K562 (cell line): ENCODE measurements around the gene IBA57. TPM values are rescaled to one million over a fixed set of nuclear protein-coding genes. Genes with fewer than 3 reads are reported as not detected.

ENCODE experiments used
- HMG20A ChIP-seq: fragments of 450-650 bp; formaldehyde crosslinking; conservative IDR thresholded peaks from 2 replicates; pipeline ENCODE4 v1.4.0; 2020; ENCODE audit warnings: mild to moderate bottlenecking, mixed read lengths
- HNRNPH1 ChIP-seq: fragments of 200-400 bp; formaldehyde crosslinking; optimal IDR thresholded peaks from 2 replicates; pipeline ENCODE3; 2017; ENCODE audit warnings: low read depth, mild to moderate bottlenecking, low read length, moderate library complexity
- MAFF ChIP-seq: IDR thresholded peaks from 2 replicates; pipeline ENCODE4 v1.6.1; 2012; ENCODE audit warnings: low read length, improper control_type of control experiment
- NBN ChIP-seq: fragments of 450-650 bp; IDR thresholded peaks from 2 replicates; pipeline ENCODE4 v1.6.1; 2016; ENCODE audit warnings: low read depth, mild to moderate bottlenecking
- OTX1 ChIP-seq: fragments of 450-650 bp; formaldehyde crosslinking; IDR thresholded peaks from 2 replicates; pipeline ENCODE4 v1.4.0; 2022; ENCODE audit warnings: mild to moderate bottlenecking
- POLR2B ChIP-seq: fragments of 450-650 bp; IDR thresholded peaks from 2 replicates; pipeline ENCODE4 v1.6.1; 2018; ENCODE audit warnings: low read depth; ENCODE audit not compliant: partially characterized antibody
- TCFL5 ChIP-seq: fragments of 250-450 bp; sonication (Bioruptor Pico); conservative IDR thresholded peaks from 2 replicates; pipeline ENCODE4 v1.6.1; 2021; ENCODE audit warnings: mild to moderate bottlenecking, moderate library complexity, matching md5 sums
- TFE3 ChIP-seq: fragments of 450-650 bp; formaldehyde crosslinking; IDR thresholded peaks from 2 replicates; pipeline ENCODE4 v1.4.0; 2020; ENCODE audit warnings: mild to moderate bottlenecking, mixed read lengths
- TOE1 ChIP-seq, 2 experiments: fragments of 450-650 bp in 1 of 2; sonication (generic) in 1 of 2; formaldehyde crosslinking in 1 of 2; IDR thresholded peaks; 2 replicates each; pipeline versions ENCODE4 v1.7.1 to v1.8.0; 2016 to 2022; ENCODE audit warnings: borderline replicate concordance in 2 of 2, mild to moderate bottlenecking in 2 of 2, antibody characterized with exemption in 1 of 2, inconsistent platforms in 1 of 2, low read depth in 1 of 2, missing genetic modification reagents in 1 of 2, moderate library complexity in 1 of 2
- TRIM24 ChIP-seq, 2 experiments: fragments of 450-650 bp; IDR thresholded peaks; 2 replicates each; pipeline ENCODE4 v1.6.1; 2016
- ZC3H8 ChIP-seq: fragments of 450-650 bp; IDR thresholded peaks from 2 replicates; pipeline ENCODE4 v1.6.1; 2017
- polyA plus RNA-seq, 8 experiments: library from polyadenylated mRNA; depleted of rRNA in 4 of 8; stranded (reverse) in 5 of 8; unstranded in 3 of 8; fragments of >200 nt; fragmentation: Nextera tagmentation in 2 of 8; fragmentation: Illumina TruSeq in 1 of 8; extraction: Ambion mirVana in 2 of 8; extraction: Trizol in 1 of 8; gene quantifications; 2 replicates each; pipeline versions ENCODE4 v1.2.1 to v1.2.3, GENCODE V29; 2011 to 2014; ENCODE audit warnings: inconsistent platforms in 1 of 8, missing spikeins in 1 of 8
- total RNA-seq, 7 experiments: library from RNA; depleted of rRNA in 6 of 7; stranded (reverse); fragments of >200 nt in 6 of 7; fragmentation: Illumina TruSeq in 2 of 7; extraction: Trizol in 2 of 7; gene quantifications; 2 replicates each; pipeline versions ENCODE4 v1.2.1 to v1.2.3, GENCODE V29; 2011 to 2021; ENCODE audit warnings: low replicate concordance in 1 of 7
- TF ChIP-seq, protein P1 (sequence below), 3 experiments: fragments of 200-800 bp in 1 of 3; fragments of 250-450 bp in 1 of 3; fragments of 450-650 bp in 1 of 3; sonication (Bioruptor Pico) in 1 of 3; sonication (Bioruptor generic) in 1 of 3; formaldehyde crosslinking in 1 of 3; IDR thresholded peaks; 2 replicates each; pipeline versions ENCODE4 v1.6.1 to v1.8.0; 2016 to 2022; ENCODE audit warnings: mild to moderate bottlenecking in 2 of 3, missing genetic modification characterization in 2 of 3, missing compliant biosample characterization in 1 of 3, moderate library complexity in 1 of 3
- TF ChIP-seq, protein P2 (sequence below): sonication (generic); formaldehyde crosslinking; IDR thresholded peaks from 2 replicates; pipeline ENCODE4 v1.8.0; 2022; ENCODE audit warnings: missing genetic modification reagents, mild to moderate bottlenecking, moderate library complexity, borderline replicate concordance
- TF ChIP-seq, protein P3 (sequence below): fragments of 450-650 bp; formaldehyde crosslinking; IDR thresholded peaks from 2 replicates; pipeline ENCODE4 v1.4.0; 2022; ENCODE audit warnings: mild to moderate bottlenecking, moderate library complexity

The IBA57 gene
- total and polyA plus RNA-seq, 9 of the 15 experiments (the other 6 are each of a cell fraction or from before 2014, with no cell fraction given), result 0.77 to 15.5 (median 2.7) TPM

GRCh38 chr1:228178737-228179684 is 13.4 kb downstream of the IBA57 start (continued):
- TF ChIP-seq, protein P1, sequence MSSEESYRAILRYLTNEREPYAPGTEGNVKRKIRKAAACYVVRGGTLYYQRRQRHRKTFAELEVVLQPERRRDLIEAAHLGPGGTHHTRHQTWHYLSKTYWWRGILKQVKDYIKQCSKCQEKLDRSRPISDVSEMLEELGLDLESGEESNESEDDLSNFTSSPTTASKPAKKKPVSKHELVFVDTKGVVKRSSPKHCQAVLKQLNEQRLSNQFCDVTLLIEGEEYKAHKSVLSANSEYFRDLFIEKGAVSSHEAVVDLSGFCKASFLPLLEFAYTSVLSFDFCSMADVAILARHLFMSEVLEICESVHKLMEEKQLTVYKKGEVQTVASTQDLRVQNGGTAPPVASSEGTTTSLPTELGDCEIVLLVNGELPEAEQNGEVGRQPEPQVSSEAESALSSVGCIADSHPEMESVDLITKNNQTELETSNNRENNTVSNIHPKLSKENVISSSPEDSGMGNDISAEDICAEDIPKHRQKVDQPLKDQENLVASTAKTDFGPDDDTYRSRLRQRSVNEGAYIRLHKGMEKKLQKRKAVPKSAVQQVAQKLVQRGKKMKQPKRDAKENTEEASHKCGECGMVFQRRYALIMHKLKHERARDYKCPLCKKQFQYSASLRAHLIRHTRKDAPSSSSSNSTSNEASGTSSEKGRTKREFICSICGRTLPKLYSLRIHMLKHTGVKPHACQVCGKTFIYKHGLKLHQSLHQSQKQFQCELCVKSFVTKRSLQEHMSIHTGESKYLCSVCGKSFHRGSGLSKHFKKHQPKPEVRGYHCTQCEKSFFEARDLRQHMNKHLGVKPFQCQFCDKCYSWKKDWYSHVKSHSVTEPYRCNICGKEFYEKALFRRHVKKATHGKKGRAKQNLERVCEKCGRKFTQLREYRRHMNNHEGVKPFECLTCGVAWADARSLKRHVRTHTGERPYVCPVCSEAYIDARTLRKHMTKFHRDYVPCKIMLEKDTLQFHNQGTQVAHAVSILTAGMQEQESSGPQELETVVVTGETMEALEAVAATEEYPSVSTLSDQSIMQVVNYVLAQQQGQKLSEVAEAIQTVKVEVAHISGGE (CRISPR knock-in tag; IDR thresholded peaks at IDR 0.05), result peak in 1 of 3 experiments; percentile 62; a peak in 2 of 6 replicates
- TF ChIP-seq HMG20A (CRISPR knock-in tag) (no peak), OTX1 (no peak), TFE3 (no peak), NBN (peak; percentile 23; the same call in 1 of the 2 replicates), TOE1 (IDR thresholded peaks at IDR 0.05; ENCODE audit: borderline replicate concordance) (peak; percentile 28; the same call in 1 of the 2 replicates), TOE1 (CRISPR knock-in tag; IDR thresholded peaks at IDR 0.05; ENCODE audit: borderline replicate concordance, low read depth) (no peak), TRIM24 (IDR thresholded peaks at IDR 0.05) (peak; percentile 96 to 97), TCFL5 (CRISPR knock-in tag) (no peak), ZC3H8 (no peak), MAFF (no peak), POLR2B (no peak), HNRNPH1 (no peak)
- TF ChIP-seq, protein P2, sequence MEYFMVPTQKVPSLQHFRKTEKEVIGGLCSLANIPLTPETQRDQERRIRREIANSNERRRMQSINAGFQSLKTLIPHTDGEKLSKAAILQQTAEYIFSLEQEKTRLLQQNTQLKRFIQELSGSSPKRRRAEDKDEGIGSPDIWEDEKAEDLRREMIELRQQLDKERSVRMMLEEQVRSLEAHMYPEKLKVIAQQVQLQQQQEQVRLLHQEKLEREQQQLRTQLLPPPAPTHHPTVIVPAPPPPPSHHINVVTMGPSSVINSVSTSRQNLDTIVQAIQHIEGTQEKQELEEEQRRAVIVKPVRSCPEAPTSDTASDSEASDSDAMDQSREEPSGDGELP (CRISPR knock-in tag), result peak; percentile 99
- TF ChIP-seq, protein P3, sequence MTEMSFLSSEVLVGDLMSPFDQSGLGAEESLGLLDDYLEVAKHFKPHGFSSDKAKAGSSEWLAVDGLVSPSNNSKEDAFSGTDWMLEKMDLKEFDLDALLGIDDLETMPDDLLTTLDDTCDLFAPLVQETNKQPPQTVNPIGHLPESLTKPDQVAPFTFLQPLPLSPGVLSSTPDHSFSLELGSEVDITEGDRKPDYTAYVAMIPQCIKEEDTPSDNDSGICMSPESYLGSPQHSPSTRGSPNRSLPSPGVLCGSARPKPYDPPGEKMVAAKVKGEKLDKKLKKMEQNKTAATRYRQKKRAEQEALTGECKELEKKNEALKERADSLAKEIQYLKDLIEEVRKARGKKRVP (CRISPR knock-in tag), result no peak
